Ishikawa (cell line): ENCODE results near the gene RPS6KA2.

Experiments used
- CEBPB ChIP-seq: IDR thresholded peaks from 2 replicates; pipeline ENCODE4 v1.6.1; 2012
- CREB1 ChIP-seq: IDR thresholded peaks from 2 replicates; pipeline ENCODE4 v1.6.1; 2012; ENCODE audit warnings: low read depth
- EGR1 ChIP-seq: IDR thresholded peaks from 2 replicates; pipeline ENCODE4 v1.6.1; 2012
- EP300 ChIP-seq: IDR thresholded peaks from 2 replicates; pipeline ENCODE4 v1.6.1; 2012; ENCODE audit warnings: borderline replicate concordance
- FOXM1 ChIP-seq: IDR thresholded peaks from 2 replicates; pipeline ENCODE4 v1.6.1; 2012; ENCODE audit warnings: low read depth, borderline replicate concordance
- NFIC ChIP-seq: IDR thresholded peaks from 2 replicates; pipeline ENCODE4 v1.6.1; 2012
- RAD21 ChIP-seq: IDR thresholded peaks from 2 replicates; pipeline ENCODE4 v1.6.1; 2012; ENCODE audit warnings: low read depth
- REST ChIP-seq: IDR thresholded peaks from 2 replicates; pipeline ENCODE4 v1.6.1; 2012; ENCODE audit warnings: low read depth, mild to moderate bottlenecking
- TAF1 ChIP-seq: IDR thresholded peaks from 2 replicates; pipeline ENCODE4 v1.6.1; 2012; ENCODE audit warnings: low read depth, mild to moderate bottlenecking
- TCF12 ChIP-seq: IDR thresholded peaks from 2 replicates; pipeline ENCODE4 v1.6.1; 2012; ENCODE audit warnings: low read depth
- TEAD4 ChIP-seq: IDR thresholded peaks from 2 replicates; pipeline ENCODE4 v1.6.1; 2012
- YY1 ChIP-seq: IDR thresholded peaks from 2 replicates; pipeline ENCODE4 v1.6.1; 2012; ENCODE audit warnings: low read depth
- ZBTB7A ChIP-seq: IDR thresholded peaks from 2 replicates; pipeline ENCODE4 v1.6.1; 2012; ENCODE audit warnings: low read depth
- TF ChIP-seq, protein P1 (sequence below): IDR thresholded peaks from 2 replicates; pipeline ENCODE4 v1.6.1; 2012
- TF ChIP-seq, protein P2 (sequence below): IDR thresholded peaks from 2 replicates; pipeline ENCODE4 v1.6.1; 2012

RPS6KA2 gene

DNA sequence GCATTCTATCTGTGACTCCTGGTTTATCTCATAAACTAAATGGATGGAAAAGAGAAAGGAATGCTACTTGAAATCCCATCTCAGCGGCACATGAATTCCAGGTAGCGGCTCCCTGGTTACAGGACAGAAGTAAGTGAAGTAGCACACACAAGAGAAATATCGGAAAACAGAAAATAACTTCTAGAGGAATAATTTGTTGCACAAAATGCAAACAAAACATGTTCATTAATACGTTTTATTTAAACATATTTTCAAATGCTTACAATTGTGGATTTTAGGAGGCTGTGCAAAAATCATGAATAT lies 26.5 kb upstream of the RPS6KA2 start:
- TF ChIP-seq TCF12: no peak
- TF ChIP-seq EGR1: no peak
- no peak for TF ChIP-seq TAF1
- TF ChIP-seq EP300: no peak
- no peak for TF ChIP-seq CEBPB
- TF ChIP-seq, protein P1, sequence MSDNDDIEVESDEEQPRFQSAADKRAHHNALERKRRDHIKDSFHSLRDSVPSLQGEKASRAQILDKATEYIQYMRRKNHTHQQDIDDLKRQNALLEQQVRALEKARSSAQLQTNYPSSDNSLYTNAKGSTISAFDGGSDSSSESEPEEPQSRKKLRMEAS: no peak
- no peak for TF ChIP-seq TEAD4
- TF ChIP-seq NFIC: no peak
- TF ChIP-seq, protein P2, sequence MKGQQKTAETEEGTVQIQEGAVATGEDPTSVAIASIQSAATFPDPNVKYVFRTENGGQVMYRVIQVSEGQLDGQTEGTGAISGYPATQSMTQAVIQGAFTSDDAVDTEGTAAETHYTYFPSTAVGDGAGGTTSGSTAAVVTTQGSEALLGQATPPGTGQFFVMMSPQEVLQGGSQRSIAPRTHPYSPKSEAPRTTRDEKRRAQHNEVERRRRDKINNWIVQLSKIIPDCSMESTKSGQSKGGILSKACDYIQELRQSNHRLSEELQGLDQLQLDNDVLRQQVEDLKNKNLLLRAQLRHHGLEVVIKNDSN: no peak
- no peak for TF ChIP-seq FOXM1
- TF ChIP-seq ZBTB7A: no peak
- TF ChIP-seq CREB1: no peak
- no peak for TF ChIP-seq REST
- TF ChIP-seq RAD21: no peak
- no peak for TF ChIP-seq YY1

- TF ChIP-seq TAF1 (no peak), REST (peak; percentile 36; the same call in 1 of the 2 replicates)
These were observed 24.1 kb upstream of the RPS6KA2 start for GRCh38 chr6:166650824-166651807.

- no peak for TF ChIP-seq NFIC
- TF ChIP-seq YY1: no peak
These were observed 23.0 kb upstream of the RPS6KA2 start for GRCh38 chr6:166650047-166650446.

GRCh38 chr6:166648846-166649245 lies 21.8 kb upstream of the RPS6KA2 start:
- TF ChIP-seq FOXM1: no peak
- no peak for TF ChIP-seq YY1
- no peak for TF ChIP-seq TEAD4
- TF ChIP-seq TCF12: no peak
- TF ChIP-seq EGR1: no peak
- TF ChIP-seq CEBPB: no peak
- no peak for TF ChIP-seq EP300
- TF ChIP-seq, protein P2: no peak
- no peak for TF ChIP-seq ZBTB7A
- no peak for TF ChIP-seq RAD21
- TF ChIP-seq NFIC: no peak
- TF ChIP-seq, protein P1: no peak
- no peak for TF ChIP-seq TAF1
- TF ChIP-seq CREB1: no peak
- TF ChIP-seq REST: no peak

GRCh38 chr6:166647896-166648295 lies 20.8 kb upstream of the RPS6KA2 start:
- no peak for TF ChIP-seq YY1
